Measurements from ENCODE around the gene RBM44.

RBM44 gene

DNA sequence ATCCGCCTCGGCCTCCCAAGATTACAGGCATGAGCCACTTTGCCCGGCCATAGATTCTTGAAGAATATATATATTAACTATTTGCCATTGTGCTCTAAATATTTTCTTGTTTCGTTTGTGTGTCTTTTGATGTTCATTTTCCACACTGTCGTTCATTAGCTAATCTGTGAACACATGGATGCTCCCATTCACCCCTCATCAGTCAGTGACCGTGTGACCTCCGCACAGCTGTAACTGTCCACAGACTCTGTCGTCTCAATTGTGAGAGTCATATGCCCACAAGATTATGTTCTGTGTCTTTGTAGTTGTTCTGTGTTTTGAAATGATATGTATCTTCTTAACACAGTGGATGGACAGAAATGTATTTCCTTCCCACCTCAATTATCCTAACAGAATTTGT, 90.4 kb downstream of the RBM44 start:
- TF ChIP-seq, protein P1, sequence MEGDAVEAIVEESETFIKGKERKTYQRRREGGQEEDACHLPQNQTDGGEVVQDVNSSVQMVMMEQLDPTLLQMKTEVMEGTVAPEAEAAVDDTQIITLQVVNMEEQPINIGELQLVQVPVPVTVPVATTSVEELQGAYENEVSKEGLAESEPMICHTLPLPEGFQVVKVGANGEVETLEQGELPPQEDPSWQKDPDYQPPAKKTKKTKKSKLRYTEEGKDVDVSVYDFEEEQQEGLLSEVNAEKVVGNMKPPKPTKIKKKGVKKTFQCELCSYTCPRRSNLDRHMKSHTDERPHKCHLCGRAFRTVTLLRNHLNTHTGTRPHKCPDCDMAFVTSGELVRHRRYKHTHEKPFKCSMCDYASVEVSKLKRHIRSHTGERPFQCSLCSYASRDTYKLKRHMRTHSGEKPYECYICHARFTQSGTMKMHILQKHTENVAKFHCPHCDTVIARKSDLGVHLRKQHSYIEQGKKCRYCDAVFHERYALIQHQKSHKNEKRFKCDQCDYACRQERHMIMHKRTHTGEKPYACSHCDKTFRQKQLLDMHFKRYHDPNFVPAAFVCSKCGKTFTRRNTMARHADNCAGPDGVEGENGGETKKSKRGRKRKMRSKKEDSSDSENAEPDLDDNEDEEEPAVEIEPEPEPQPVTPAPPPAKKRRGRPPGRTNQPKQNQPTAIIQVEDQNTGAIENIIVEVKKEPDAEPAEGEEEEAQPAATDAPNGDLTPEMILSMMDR (IDR thresholded peaks at IDR 0.05; ENCODE audit: borderline replicate concordance, insufficient read depth, low read depth, low read length), result no peak
- H3K4me3 ChIP-seq (ENCODE audit: low read depth, low read length), result no peak overlapping the region

DNA sequence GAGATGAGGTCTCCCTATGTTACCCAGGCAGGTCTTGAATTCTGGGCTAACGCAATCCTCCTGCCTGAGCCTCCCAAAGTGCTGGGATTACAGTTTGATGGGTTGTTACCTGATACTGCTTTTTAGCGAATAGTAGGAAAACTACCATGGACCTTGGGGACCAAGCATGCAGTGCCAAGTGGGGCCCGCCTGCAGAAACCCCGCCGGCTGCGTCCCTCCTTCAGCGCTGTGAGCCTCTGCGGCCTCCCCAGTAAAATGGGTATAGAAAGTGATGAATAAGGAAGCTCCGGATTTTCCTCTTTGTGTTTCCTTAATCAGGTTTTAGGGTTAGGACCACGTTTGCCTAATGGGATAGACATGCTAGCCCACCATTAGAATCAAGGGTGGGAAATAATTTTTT, 91.2 kb downstream of the RBM44 start:
- no peak overlapping the region for H3K4me3 ChIP-seq (ENCODE audit: low read depth, low read length)
- TF ChIP-seq, protein P1 (IDR thresholded peaks at IDR 0.05; ENCODE audit: borderline replicate concordance, insufficient read depth, low read depth, low read length), result no peak

All from GM12875 (cell line).